ENCODE data around the gene LAMA5. TPM values are rescaled to one million over a fixed set of nuclear protein-coding genes. Genes with fewer than 3 reads are reported as not detected.

The LAMA5 gene
- total and polyA plus RNA-seq, 2 experiments from 2014 or later = 71.3 to 252 TPM

DNA sequence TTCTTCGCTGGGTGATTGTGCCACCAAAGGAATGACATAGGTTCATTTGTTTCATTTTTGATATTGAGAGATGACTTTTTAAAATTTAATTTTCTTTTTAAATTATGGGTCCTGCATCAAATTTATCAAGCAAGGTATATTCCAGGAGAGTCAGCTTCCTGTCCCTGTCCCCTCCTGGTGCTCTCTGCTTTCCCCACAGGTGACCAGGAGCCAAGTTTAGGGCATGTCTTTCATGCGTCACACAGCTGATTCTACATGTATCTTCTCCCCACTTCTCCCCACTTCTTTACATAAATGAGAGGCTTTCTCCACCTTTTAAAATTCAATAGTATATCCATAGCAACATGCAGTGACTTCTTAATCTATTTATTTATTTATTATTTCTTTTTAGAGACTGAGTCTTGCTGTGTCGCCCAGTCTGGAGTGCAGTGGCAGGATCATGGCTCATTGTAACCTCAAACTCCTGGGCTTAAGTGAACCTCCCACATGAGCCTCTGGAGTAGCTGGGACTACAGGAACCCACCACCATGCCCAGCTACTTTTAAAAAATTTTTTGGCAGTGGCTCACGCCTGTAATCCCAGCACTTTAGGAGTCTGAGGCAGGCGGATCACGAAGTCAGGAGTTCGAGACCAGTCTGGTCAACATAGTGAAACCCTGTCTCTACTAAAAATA lies 98.7 kb downstream of the LAMA5 start:
- no peak for DNase-seq (ENCODE audit: low spot score)
- H3K4me2 ChIP-seq = no peak overlapping the region
- H3K9me2 ChIP-seq (replicated peaks; ENCODE audit: insufficient read depth) = no peaks in the 10 kb centered on the region
- H4K20me1 ChIP-seq (ENCODE audit: insufficient read depth, poor library complexity, severe bottlenecking) = peaks cover 5% of the 10 kb centered on the region
- H3K9me3 ChIP-seq (ENCODE audit: low read depth) = no peaks in the 10 kb centered on the region
- H3K79me2 ChIP-seq = peaks cover 8% of the 10 kb centered on the region
- no peak overlapping the region for H3K4me3 ChIP-seq
- H3K4me1 ChIP-seq (ENCODE audit: insufficient read depth) = no peaks in the 10 kb centered on the region
- no peaks in the 10 kb centered on the region for H3K27me3 ChIP-seq
- H3K36me3 ChIP-seq (replicated peaks; ENCODE audit: insufficient read depth, low read depth) = no peaks in the 10 kb centered on the region
- 85% methylated on average over 7 of the region's 7 CpGs for WGBS (ENCODE audit: low lambda C conversion rate, missing lambda C conversion rate)
- H3K27ac ChIP-seq = no peak overlapping the region
- H2AFZ ChIP-seq = no peak overlapping the region
- TF ChIP-seq, protein P1, sequence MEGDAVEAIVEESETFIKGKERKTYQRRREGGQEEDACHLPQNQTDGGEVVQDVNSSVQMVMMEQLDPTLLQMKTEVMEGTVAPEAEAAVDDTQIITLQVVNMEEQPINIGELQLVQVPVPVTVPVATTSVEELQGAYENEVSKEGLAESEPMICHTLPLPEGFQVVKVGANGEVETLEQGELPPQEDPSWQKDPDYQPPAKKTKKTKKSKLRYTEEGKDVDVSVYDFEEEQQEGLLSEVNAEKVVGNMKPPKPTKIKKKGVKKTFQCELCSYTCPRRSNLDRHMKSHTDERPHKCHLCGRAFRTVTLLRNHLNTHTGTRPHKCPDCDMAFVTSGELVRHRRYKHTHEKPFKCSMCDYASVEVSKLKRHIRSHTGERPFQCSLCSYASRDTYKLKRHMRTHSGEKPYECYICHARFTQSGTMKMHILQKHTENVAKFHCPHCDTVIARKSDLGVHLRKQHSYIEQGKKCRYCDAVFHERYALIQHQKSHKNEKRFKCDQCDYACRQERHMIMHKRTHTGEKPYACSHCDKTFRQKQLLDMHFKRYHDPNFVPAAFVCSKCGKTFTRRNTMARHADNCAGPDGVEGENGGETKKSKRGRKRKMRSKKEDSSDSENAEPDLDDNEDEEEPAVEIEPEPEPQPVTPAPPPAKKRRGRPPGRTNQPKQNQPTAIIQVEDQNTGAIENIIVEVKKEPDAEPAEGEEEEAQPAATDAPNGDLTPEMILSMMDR (IDR thresholded peaks at IDR 0.05; ENCODE audit: poor library complexity) = no peak
- TF ChIP-seq EZH2phosphoT487 (IDR thresholded peaks at IDR 0.05; ENCODE audit: low read depth, severe bottlenecking, unreplicated experiment) (no peak), EZH2 (IDR thresholded peaks at IDR 0.05; ENCODE audit: borderline replicate concordance) (no peak)

DNA sequence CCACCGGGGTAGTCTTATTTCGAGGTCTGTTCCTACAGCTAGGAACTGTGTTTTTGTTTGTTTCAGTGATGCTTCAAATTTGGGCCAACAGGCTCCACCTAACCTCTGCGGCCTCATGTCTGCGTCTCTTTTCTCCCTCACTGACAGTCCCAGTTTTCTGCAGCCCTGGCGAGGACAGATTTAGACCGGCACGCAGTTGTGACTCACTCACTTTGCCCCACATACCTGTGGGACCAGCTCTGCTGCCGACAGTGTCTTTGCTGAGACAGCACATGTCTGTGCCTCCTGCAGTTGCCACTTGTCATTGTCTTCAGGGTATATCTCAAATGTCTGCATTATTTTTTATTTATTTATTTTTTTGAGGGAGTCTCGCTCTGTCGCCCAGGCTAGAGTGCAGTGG lies 99.6 kb downstream of the LAMA5 start:
- TF ChIP-seq EZH2phosphoT487 (IDR thresholded peaks at IDR 0.05; ENCODE audit: low read depth, severe bottlenecking, unreplicated experiment) (no peak), EZH2 (IDR thresholded peaks at IDR 0.05; ENCODE audit: borderline replicate concordance) (no peak)
- TF ChIP-seq, protein P1 (IDR thresholded peaks at IDR 0.05; ENCODE audit: poor library complexity) = no peak
- no peaks in the 10 kb centered on the region for H3K36me3 ChIP-seq (replicated peaks; ENCODE audit: insufficient read depth, low read depth)
- peaks cover 5% of the 10 kb centered on the region for H4K20me1 ChIP-seq (ENCODE audit: insufficient read depth, poor library complexity, severe bottlenecking)
- 93% methylated on average over 10 of the region's 10 CpGs for WGBS (ENCODE audit: low lambda C conversion rate, missing lambda C conversion rate)
- H3K9me2 ChIP-seq (replicated peaks; ENCODE audit: insufficient read depth) = no peaks in the 10 kb centered on the region
- no peak overlapping the region for H2AFZ ChIP-seq
- H3K4me3 ChIP-seq = no peak overlapping the region
- H3K79me2 ChIP-seq = peaks cover 8% of the 10 kb centered on the region
- H3K27me3 ChIP-seq = no peaks in the 10 kb centered on the region
- no peaks in the 10 kb centered on the region for H3K9me3 ChIP-seq (ENCODE audit: low read depth)
- no peak for DNase-seq (ENCODE audit: low spot score)
- no peak overlapping the region for H3K4me2 ChIP-seq
- no peak overlapping the region for H3K27ac ChIP-seq
- no peaks in the 10 kb centered on the region for H3K4me1 ChIP-seq (ENCODE audit: insufficient read depth)

DNA sequence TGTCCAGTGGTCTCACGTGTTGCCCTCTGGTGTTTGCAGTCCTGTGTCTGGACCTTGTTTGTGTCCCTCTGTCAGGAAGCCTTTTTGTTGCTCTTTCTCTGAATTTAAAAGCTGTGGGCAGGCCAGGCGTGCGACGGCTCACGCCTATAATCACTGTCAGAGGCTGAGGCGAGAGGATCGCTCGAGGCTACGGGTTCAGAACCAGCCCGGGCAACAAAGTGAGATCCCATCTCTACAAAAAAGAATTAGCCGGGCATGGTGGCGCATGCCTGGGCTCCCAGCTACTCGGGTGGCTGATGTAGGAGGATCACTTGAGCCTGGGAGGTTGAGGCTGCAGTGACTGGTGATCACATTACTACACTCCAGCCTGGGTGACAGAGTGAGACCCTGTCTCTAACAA lies 100.3 kb downstream of the LAMA5 start:
- Histone ChIP-seq H3K4me2 (no peak overlapping the region), H3K27me3 (no peaks in the 10 kb centered on the region), H3K79me2 (peaks cover 8% of the 10 kb centered on the region), H4K20me1 (ENCODE audit: insufficient read depth, poor library complexity, severe bottlenecking) (peaks cover 5% of the 10 kb centered on the region), H3K4me1 (ENCODE audit: insufficient read depth) (no peaks in the 10 kb centered on the region), H3K9me2 (replicated peaks; ENCODE audit: insufficient read depth) (no peaks in the 10 kb centered on the region), H3K4me3 (no peak overlapping the region), H3K27ac (no peak overlapping the region), H2AFZ (no peak overlapping the region), H3K9me3 (ENCODE audit: low read depth) (no peaks in the 10 kb centered on the region), H3K36me3 (replicated peaks; ENCODE audit: insufficient read depth, low read depth) (no peaks in the 10 kb centered on the region)
- WGBS (ENCODE audit: low lambda C conversion rate, missing lambda C conversion rate) = 97% methylated on average over 13 of the region's 13 CpGs
- no peak for DNase-seq (ENCODE audit: low spot score)
- TF ChIP-seq EZH2phosphoT487 (IDR thresholded peaks at IDR 0.05; ENCODE audit: low read depth, severe bottlenecking, unreplicated experiment) (no peak), EZH2 (IDR thresholded peaks at IDR 0.05; ENCODE audit: borderline replicate concordance) (no peak)
- TF ChIP-seq, protein P1 (IDR thresholded peaks at IDR 0.05; ENCODE audit: poor library complexity) = no peak
